Prostate gland (tissue), 2 donors: ENCODE data around the gene FAM3B. TPM values are rescaled to one million over a fixed set of nuclear protein-coding genes. Genes with fewer than 3 reads are reported as not detected.

ENCODE experiments used
- DNase-seq: peaks from one replicate; pipeline ENCODE4 v3.0.0-alpha.2; 2019; ENCODE audit warnings: low spot score
- H3K27ac ChIP-seq, 2 donors: fragments of 200-600 bp; sonication (generic); 2 replicates each; pipeline ENCODE4 v1.5.1; 2017 to 2019
- H3K27me3 ChIP-seq: fragments of 200-600 bp; sonication (generic); replicated peaks from 2 replicates; pipeline ENCODE4 v1.5.1; 2019; ENCODE audit not compliant: insufficient read depth
- H3K36me3 ChIP-seq, 2 donors: fragments of 200-600 bp; sonication (generic); 1 replicate in 1 of 2; 2 replicates in 1 of 2; pipeline versions ENCODE4 v1.5.1 to v1.8.1; 2017 to 2019
- H3K4me1 ChIP-seq: fragments of 200-600 bp; sonication (generic); replicated peaks from 2 replicates; pipeline ENCODE4 v1.5.1; 2019
- H3K4me3 ChIP-seq, 2 donors: fragments of 200-600 bp; sonication (generic); 2 replicates each; pipeline ENCODE4 v1.5.1; 2017 to 2019
- H3K9me3 ChIP-seq: fragments of 200-600 bp; sonication (generic); 2 replicates; pipeline ENCODE4 v1.5.1; 2017
- POLR2A ChIP-seq: fragments of 450-650 bp; IDR thresholded peaks from one replicate; pipeline ENCODE4 v1.6.1; 2016; ENCODE audit warnings: antibody characterized with exemption, mild to moderate bottlenecking
- POLR2AphosphoS5 ChIP-seq: sonication (generic); formaldehyde crosslinking; IDR thresholded peaks from one replicate; pipeline ENCODE4 v1.6.1; 2017; ENCODE audit warnings: antibody characterized with exemption
- WGBS: methylation state at CpG from one replicate; pipeline ENCODE4 v1.1.5; 2018; 5-methylcytosine and 5-hydroxymethylcytosine counted together
- intact Hi-C: fragments of 100-400 bp; cut with DNase I; formaldehyde crosslinking; loops from one replicate; pipeline ENCODE4 v1.14.2; 2022
- total RNA-seq, 2 donors: library from RNA; depleted of rRNA; stranded (reverse); fragments of >200 nt; gene quantifications; one replicate each; pipeline ENCODE4 v1.1.0, GENCODE V29; 2016
- TF ChIP-seq, protein P1 (sequence below), 4 experiments: fragments of 200-600 bp in 2 of 4; fragments of 450-650 bp in 2 of 4; sonication (generic) in 2 of 4; IDR thresholded peaks; 1 replicate in 3 of 4; 2 replicates in 1 of 4; pipeline ENCODE4 v1.5.1; 2016 to 2019; ENCODE audit warnings: antibody characterized with exemption in 4 of 4, mild to moderate bottlenecking in 2 of 4, moderate library complexity in 2 of 4

The FAM3B gene
- total RNA-seq, 2 donors from 2014 or later: 19.4 to 63.6 TPM

DNA sequence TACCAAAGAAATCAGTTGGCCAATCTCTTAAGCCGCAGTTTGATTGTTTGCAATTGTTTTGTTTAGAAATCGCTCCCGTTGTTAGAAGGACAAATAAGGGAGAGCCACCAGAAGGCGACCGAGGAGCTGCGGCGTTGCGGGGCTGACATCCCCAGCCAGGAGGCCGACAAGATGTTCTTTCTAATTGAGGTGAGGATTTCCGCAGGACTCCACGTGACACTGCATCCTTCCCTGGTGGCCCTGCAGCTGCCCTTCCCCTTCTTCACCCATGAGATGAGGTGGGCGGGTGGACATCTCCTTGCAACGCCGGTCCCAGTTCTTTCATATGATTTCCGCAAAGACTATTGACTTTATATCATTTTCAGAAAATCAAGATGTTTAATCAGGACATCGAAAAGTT, 82.2 kb downstream of the FAM3B start:
- WGBS: 94% methylated on average over 16 of the region's 16 CpGs
- Histone ChIP-seq H3K4me3 (no peak overlapping the region), H3K4me1 (no peaks in the 10 kb centered on the region), H3K27me3 (no peaks in the 10 kb centered on the region), H3K36me3 (no peaks in the 10 kb centered on the region), H3K9me3 (no peaks in the 10 kb centered on the region), H3K27ac (no peak overlapping the region)
- intact Hi-C loops: no loop called here
- no peak for TF ChIP-seq POLR2A
- no peak for TF ChIP-seq POLR2AphosphoS5
- TF ChIP-seq, protein P1, sequence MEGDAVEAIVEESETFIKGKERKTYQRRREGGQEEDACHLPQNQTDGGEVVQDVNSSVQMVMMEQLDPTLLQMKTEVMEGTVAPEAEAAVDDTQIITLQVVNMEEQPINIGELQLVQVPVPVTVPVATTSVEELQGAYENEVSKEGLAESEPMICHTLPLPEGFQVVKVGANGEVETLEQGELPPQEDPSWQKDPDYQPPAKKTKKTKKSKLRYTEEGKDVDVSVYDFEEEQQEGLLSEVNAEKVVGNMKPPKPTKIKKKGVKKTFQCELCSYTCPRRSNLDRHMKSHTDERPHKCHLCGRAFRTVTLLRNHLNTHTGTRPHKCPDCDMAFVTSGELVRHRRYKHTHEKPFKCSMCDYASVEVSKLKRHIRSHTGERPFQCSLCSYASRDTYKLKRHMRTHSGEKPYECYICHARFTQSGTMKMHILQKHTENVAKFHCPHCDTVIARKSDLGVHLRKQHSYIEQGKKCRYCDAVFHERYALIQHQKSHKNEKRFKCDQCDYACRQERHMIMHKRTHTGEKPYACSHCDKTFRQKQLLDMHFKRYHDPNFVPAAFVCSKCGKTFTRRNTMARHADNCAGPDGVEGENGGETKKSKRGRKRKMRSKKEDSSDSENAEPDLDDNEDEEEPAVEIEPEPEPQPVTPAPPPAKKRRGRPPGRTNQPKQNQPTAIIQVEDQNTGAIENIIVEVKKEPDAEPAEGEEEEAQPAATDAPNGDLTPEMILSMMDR (IDR thresholded peaks at IDR 0.05): no peak
- no peak for DNase-seq

DNA sequence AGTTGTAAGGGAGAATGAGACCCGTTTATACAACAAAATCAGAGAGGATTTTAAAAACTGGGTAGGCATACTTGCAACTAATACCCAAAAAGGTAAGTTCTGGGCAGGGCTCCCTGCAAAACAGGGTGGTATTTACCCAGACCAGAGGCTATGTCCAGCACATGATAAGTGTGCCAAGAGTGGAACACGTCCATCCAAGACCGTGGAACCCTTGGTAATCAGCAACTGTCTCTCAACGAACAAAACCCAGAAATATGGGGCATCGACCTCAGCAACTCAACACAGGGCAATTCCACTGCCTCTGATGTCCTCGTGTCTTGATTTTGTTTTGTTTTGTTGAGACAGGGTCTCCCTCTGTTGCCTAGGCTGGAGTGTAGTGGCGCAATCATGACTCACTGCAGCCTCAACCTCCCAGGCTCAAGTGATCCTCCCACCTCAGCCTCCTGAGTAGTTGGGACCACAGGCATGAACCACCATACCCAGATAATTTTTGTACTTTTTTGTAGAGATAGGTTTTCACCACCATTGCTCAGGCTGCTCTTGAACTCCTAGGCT, 82.7 kb downstream of the FAM3B start:
- TF ChIP-seq POLR2AphosphoS5: no peak
- H3K36me3 ChIP-seq: no peaks in the 10 kb centered on the region
- intact Hi-C loops: no loop called here
- no peaks in the 10 kb centered on the region for H3K27me3 ChIP-seq
- no peak for DNase-seq
- no peaks in the 10 kb centered on the region for H3K4me1 ChIP-seq
- no peak overlapping the region for H3K4me3 ChIP-seq
- WGBS: 90% methylated on average over 7 of the region's 7 CpGs
- H3K9me3 ChIP-seq: no peaks in the 10 kb centered on the region
- H3K27ac ChIP-seq: no peak overlapping the region

DNA sequence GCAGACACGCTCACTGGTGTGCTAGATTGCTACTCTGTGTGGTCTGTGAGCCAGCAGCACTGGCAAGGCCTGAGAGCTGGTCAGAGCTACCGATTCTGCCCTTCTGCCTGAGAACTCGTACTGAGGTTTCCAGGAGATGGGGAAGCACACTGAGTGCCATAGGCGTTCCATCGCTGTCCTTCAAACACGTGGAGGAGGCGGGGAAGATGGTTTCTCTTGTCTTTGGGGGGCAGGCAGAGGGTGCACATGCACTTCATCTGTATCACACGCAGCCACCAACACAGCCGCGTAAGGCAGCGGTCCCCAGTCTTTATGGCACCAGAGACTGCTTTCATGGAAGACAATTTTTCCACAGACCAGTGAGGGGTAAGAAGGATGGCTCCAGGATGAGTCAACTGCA, 85.6 kb downstream of the FAM3B start:
- no peaks in the 10 kb centered on the region for H3K4me1 ChIP-seq
- no peaks in the 10 kb centered on the region for H3K36me3 ChIP-seq
- DNase-seq: no peak
- no peaks in the 10 kb centered on the region for H3K27me3 ChIP-seq
- TF ChIP-seq POLR2A (no peak), POLR2AphosphoS5 (no peak)
- TF ChIP-seq, protein P1 (IDR thresholded peaks at IDR 0.05): no peak
- no peaks in the 10 kb centered on the region for H3K9me3 ChIP-seq
- intact Hi-C loops: no loop called here
- WGBS: 95% methylated on average over 11 of the region's 11 CpGs
- no peak overlapping the region for H3K27ac ChIP-seq
- H3K4me3 ChIP-seq: no peak overlapping the region

DNA sequence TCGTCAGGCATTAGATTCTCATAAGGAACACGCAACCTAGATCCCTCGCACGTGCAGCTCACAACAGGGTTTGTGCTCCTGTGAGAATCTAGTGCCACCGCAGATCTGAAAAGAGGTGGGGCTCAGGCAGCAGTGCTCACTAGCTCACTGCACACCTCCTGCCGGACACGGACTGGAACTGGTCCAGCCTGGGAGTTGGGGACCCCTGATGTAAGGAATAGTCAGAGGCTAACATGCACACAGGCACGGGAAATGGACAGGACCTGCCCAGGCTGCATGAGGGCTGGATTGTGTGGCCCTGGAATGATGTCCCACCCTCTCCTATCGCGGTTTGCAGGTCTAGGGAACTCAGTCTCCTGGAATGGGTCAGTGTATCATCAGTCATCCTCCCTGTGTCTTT, 86.2 kb downstream of the FAM3B start:
- Histone ChIP-seq H3K27ac (no peak overlapping the region), H3K36me3 (no peaks in the 10 kb centered on the region), H3K27me3 (no peaks in the 10 kb centered on the region), H3K9me3 (no peaks in the 10 kb centered on the region), H3K4me1 (no peaks in the 10 kb centered on the region), H3K4me3 (no peak overlapping the region)
- no peak for TF ChIP-seq POLR2AphosphoS5
- no peak for TF ChIP-seq POLR2A
- TF ChIP-seq, protein P1 (IDR thresholded peaks at IDR 0.05): no peak
- intact Hi-C loops: no loop called here
- DNase-seq: no peak
- WGBS: 95% methylated on average over 10 of the region's 10 CpGs

DNA sequence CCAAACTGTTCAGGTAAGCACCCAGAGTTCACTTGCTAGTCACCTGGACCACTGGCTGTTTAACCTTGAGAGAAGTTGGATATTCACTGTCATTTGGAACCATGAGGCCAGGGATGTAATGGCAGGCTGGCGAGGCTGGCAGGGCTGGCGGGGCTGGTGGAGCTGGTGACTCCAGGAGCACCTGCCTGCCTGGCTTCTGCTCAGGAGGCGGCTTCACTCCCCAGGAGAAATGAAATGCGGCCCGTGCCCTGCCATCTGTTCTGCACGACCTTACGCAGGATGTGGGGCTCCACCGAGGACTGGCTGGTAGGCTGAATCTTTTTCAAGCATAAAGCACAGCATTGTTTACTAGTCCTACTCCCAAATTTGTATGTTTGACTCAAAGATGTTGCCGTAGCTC, 86.7 kb downstream of the FAM3B start:
- 92% methylated on average over 9 of the region's 9 CpGs for WGBS
- TF ChIP-seq, protein P1 (IDR thresholded peaks at IDR 0.05): no peak
- no peak for TF ChIP-seq POLR2AphosphoS5
- Histone ChIP-seq H3K36me3 (no peaks in the 10 kb centered on the region), H3K4me3 (no peak overlapping the region), H3K9me3 (no peaks in the 10 kb centered on the region), H3K27me3 (no peaks in the 10 kb centered on the region), H3K4me1 (no peaks in the 10 kb centered on the region), H3K27ac (no peak overlapping the region)
- no peak for DNase-seq
- intact Hi-C loops: no loop called here
